ENCODE measurements around the gene SHKBP1.
"Not testable (repeated sequence)": the region's sequence is repeated elsewhere in the genome, so short reads cannot be mapped to it uniquely, and the experiment has no call there.

Gene SHKBP1

GRCh38 chr19:40547836-40548235, 28.8 kb upstream of the SHKBP1 start:
- DNase-seq (ENCODE audit: insufficient read length, low spot score) = no peak
- TF ChIP-seq POLR2A (IDR thresholded peaks at IDR 0.05; ENCODE audit: low read depth, low read length) = no peak
- FAIRE-seq = no peak

- FAIRE-seq (no peak), DNase-seq (ENCODE audit: insufficient read length, low spot score) (no peak)
- no peak for TF ChIP-seq POLR2A (IDR thresholded peaks at IDR 0.05; ENCODE audit: low read depth, low read length)
These were observed 27.5 kb upstream of the SHKBP1 start for GRCh38 chr19:40549007-40549708.

- FAIRE-seq (no peak), DNase-seq (ENCODE audit: insufficient read length, low spot score) (no peak)
- TF ChIP-seq POLR2A (IDR thresholded peaks at IDR 0.05; ENCODE audit: low read depth, low read length) = no peak
These were observed 25.7 kb upstream of the SHKBP1 start for GRCh38 chr19:40550951-40551350.

GRCh38 chr19:40552848-40553247, 23.8 kb upstream of the SHKBP1 start:
- DNase-seq (ENCODE audit: insufficient read length, low spot score) = no peak
- TF ChIP-seq POLR2A (IDR thresholded peaks at IDR 0.05; ENCODE audit: low read depth, low read length) = no peak
- FAIRE-seq = no peak

GRCh38 chr19:40553885-40554857, 22.5 kb upstream of the SHKBP1 start:
- DNase-seq (ENCODE audit: insufficient read length, low spot score) = no peak
- FAIRE-seq = no peak
- no peak for TF ChIP-seq POLR2A (IDR thresholded peaks at IDR 0.05; ENCODE audit: low read depth, low read length)

GRCh38 chr19:40555978-40556689, 20.5 kb upstream of the SHKBP1 start:
- DNase-seq (ENCODE audit: insufficient read length, low spot score) = no peak
- TF ChIP-seq POLR2A (IDR thresholded peaks at IDR 0.05; ENCODE audit: low read depth, low read length) = no peak

GRCh38 chr19:40556953-40557530, 19.6 kb upstream of the SHKBP1 start:
- DNase-seq (ENCODE audit: insufficient read length, low spot score) (no peak), FAIRE-seq (no peak)
- no peak for TF ChIP-seq POLR2A (IDR thresholded peaks at IDR 0.05; ENCODE audit: low read depth, low read length)

More at GRCh38 chr19:40555978-40556689, 20.5 kb upstream of the SHKBP1 start:
- no peak for FAIRE-seq

- FAIRE-seq (no peak), DNase-seq (ENCODE audit: insufficient read length, low spot score) (no peak)
- TF ChIP-seq POLR2A (IDR thresholded peaks at IDR 0.05; ENCODE audit: low read depth, low read length) = no peak
These were observed 17.3 kb upstream of the SHKBP1 start for GRCh38 chr19:40559394-40559793.

GRCh38 chr19:40560092-40560507, 16.6 kb upstream of the SHKBP1 start:
- no peak for TF ChIP-seq POLR2A (IDR thresholded peaks at IDR 0.05; ENCODE audit: low read depth, low read length)
- FAIRE-seq (no peak), DNase-seq (ENCODE audit: insufficient read length, low spot score) (no peak)

- DNase-seq (ENCODE audit: insufficient read length, low spot score) = no peak
- TF ChIP-seq POLR2A (IDR thresholded peaks at IDR 0.05; ENCODE audit: low read depth, low read length) = no peak
- FAIRE-seq = no peak
These were observed 14.7 kb upstream of the SHKBP1 start for GRCh38 chr19:40561947-40562346.

- DNase-seq (ENCODE audit: insufficient read length, low spot score); FAIRE-seq: not testable (repeated sequence)
These were observed 12.1 kb upstream of the SHKBP1 start for GRCh38 chr19:40564535-40564934.

- DNase-seq (ENCODE audit: insufficient read length, low spot score) = no peak
- TF ChIP-seq POLR2A (IDR thresholded peaks at IDR 0.05; ENCODE audit: low read depth, low read length) = no peak
These were observed 11.3 kb upstream of the SHKBP1 start for GRCh38 chr19:40565355-40565754.

GRCh38 chr19:40565910-40566495, 10.7 kb upstream of the SHKBP1 start:
- no peak for FAIRE-seq
- no peak for TF ChIP-seq POLR2A (IDR thresholded peaks at IDR 0.05; ENCODE audit: low read depth, low read length)
- no peak for DNase-seq (ENCODE audit: insufficient read length, low spot score)

More at GRCh38 chr19:40565355-40565754, 11.3 kb upstream of the SHKBP1 start:
- FAIRE-seq = no peak

Data from H54 (cell line).